Ovary (tissue), 9 donors: ENCODE results near the gene PIGS. TPM values are rescaled to one million over a fixed set of nuclear protein-coding genes. Genes with fewer than 3 reads are reported as not detected.
"Not testable (repeated sequence)": the region's sequence is repeated elsewhere in the genome, so short reads cannot be mapped to it uniquely, and the experiment has no call there.

ENCODE experiments used
- DNase-seq, 5 donors: peaks; one replicate each; pipeline ENCODE4 v3.0.0-alpha.2; 2019 to 2020
- H3K27ac ChIP-seq, 2 donors: fragments of 200-600 bp; one replicate each; pipeline versions ENCODE4 v1.5.1 to v1.8.0; 2019 to 2022
- H3K27me3 ChIP-seq: fragments of 200-600 bp; one replicate; pipeline ENCODE4 v1.8.0; 2022
- H3K36me3 ChIP-seq: fragments of 200-600 bp; sonication (generic); one replicate; pipeline ENCODE4 v1.5.1; 2019
- H3K4me1 ChIP-seq: one replicate; pipeline ENCODE4 v1.8.1; 2013; ENCODE audit warnings: mild to moderate bottlenecking, moderate library complexity; ENCODE audit not compliant: insufficient read depth
- H3K4me3 ChIP-seq: fragments of 200-600 bp; sonication (generic); one replicate; pipeline ENCODE4 v1.5.1; 2017
- H3K9me3 ChIP-seq, 2 donors: fragments of 200-600 bp in 1 of 2; sonication (generic) in 1 of 2; one replicate each; pipeline versions ENCODE4 v1.5.1 to v1.8.1; 2013 to 2019; ENCODE audit warnings: mild to moderate bottlenecking in 1 of 2, moderate library complexity in 1 of 2
- CTCF ChIP-seq, 3 donors: fragments of 450-650 bp in 2 of 3; fragments of 200-600 bp in 1 of 3; IDR thresholded peaks; one replicate each; pipeline versions ENCODE4 v1.5.1 to v1.8.0; 2016 to 2022; ENCODE audit warnings: antibody characterized with exemption in 3 of 3, mild to moderate bottlenecking in 1 of 3
- EP300 ChIP-seq: sonication (generic); formaldehyde crosslinking; IDR thresholded peaks from one replicate; pipeline ENCODE4 v1.6.1; 2017; ENCODE audit warnings: antibody characterized with exemption
- POLR2A ChIP-seq: fragments of 450-650 bp; IDR thresholded peaks from one replicate; pipeline ENCODE4 v1.6.1; 2017; ENCODE audit warnings: antibody characterized with exemption, mild to moderate bottlenecking, moderate library complexity
- WGBS, 3 donors: extraction: QIAGEN DNeasy Blood & Tissue Kit in 1 of 3; methylation state at CpG; one replicate each; pipeline versions ENCODE4 v1.1.5 to v1.1.7; 2013 to 2017; 5-methylcytosine and 5-hydroxymethylcytosine counted together
- intact Hi-C, 4 donors: fragments of 100-400 bp; cut with DNase I; formaldehyde crosslinking; loops; one replicate each; pipeline versions ENCODE4 v1.11.0 to v1.15.1; 2022 to 2023
- polyA plus RNA-seq, 2 donors: library from polyadenylated mRNA; stranded (reverse); fragments of 200-250 nt in 1 of 2; fragments of 350-450 nt in 1 of 2; fragmentation: Illumina TruSeq in 1 of 2; extraction: RNeasy Lipid Tissue Mini Kit (QIAGEN cat#74804) in 1 of 2; gene quantifications; one replicate each; pipeline ENCODE4 v1.2.3, GENCODE V29; 2013 to 2014
- total RNA-seq, 7 donors: library from RNA; depleted of rRNA in 2 of 7; stranded (reverse); fragments of >200 nt in 2 of 7; fragmentation: NEBNext Ultra II Directional in 3 of 7; extraction: Animal tissue kit (Norgen Biotek cat#: 25700) in 3 of 7; gene quantifications; one replicate each; pipeline versions ENCODE4 v1.1.0 to v1.2.4, GENCODE V29; 2016 to 2023
- donor health status: DM: no; HTN: no; CAD: no; lungs with moderate emphysema.
- donor health status: DM: no; HTN: no; CAD: no.
- donor health status: Bipolar disorder and iron deficiency.
- donor health status: DM: yes; HTN: yes; CAD: no.
- donor health status: DM: no; HTN: no; CAD: no.
- donor health status: DM: yes; HTN: yes; CAD: no.

The PIGS gene
- total and polyA plus RNA-seq, 9 donors, result 16.1 to 64.8 (median 33.5) TPM

DNA sequence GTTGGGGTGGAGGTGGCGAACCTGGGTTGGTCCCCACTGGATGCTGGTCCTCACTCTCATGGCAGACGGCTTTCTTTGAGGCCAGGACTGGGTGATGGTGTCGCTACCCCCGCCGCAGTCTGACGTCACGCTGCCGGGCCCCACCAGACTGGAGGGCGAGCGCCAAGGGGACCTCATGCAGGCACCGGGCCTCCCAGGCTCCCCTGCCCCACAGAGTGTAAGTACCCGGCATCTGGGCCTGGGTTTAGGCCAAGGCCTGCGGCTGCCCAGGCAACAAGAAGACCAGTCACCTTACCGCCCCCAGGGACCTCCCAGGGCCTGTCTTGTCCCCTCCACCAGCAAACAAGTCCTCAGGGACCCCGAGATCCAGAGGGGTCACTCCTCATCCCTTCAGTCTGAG, 47.4 kb downstream of the PIGS start:
- no peaks in the 10 kb centered on the region for H3K4me1 ChIP-seq
- no peaks in the 10 kb centered on the region for H3K27me3 ChIP-seq
- no peak overlapping the region for H3K4me3 ChIP-seq
- no peaks in the 10 kb centered on the region for H3K9me3 ChIP-seq
- intact Hi-C loops, result no loop called here
- WGBS, 3 donors, result 81 to 84% (median 81%) methylated on average over 10 to 15 of the region's 15 CpGs
- H3K36me3 ChIP-seq, result no peaks in the 10 kb centered on the region
- no peak for TF ChIP-seq CTCF (IDR thresholded peaks at IDR 0.05)
- TF ChIP-seq POLR2A, result no peak
- no peak for TF ChIP-seq EP300
- DNase-seq, result no peak
- no peak overlapping the region for H3K27ac ChIP-seq

DNA sequence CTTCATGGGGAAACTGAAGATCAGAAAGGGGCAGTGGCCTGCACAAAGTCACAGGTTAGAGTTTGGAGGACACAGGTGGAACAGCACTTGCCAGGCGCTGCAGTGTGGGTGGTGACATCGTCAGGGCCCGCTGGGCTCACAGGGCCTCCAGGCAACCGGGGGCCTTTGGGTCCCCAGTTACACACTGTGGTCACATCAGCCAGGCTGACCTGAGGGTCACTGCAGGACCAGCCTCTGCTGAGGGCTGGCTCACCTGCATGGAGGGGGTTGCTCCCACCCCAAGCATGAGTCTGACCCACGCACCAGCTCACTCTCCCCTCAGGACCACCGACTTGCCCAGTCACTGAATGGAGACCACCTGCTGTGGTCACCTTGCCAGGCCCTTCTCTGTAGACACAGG, 48.1 kb downstream of the PIGS start:
- H3K36me3 ChIP-seq, result no peaks in the 10 kb centered on the region
- intact Hi-C loops, result no loop called here
- no peaks in the 10 kb centered on the region for H3K9me3 ChIP-seq
- no peaks in the 10 kb centered on the region for H3K27me3 ChIP-seq
- H3K4me1 ChIP-seq, result no peaks in the 10 kb centered on the region
- DNase-seq, result no peak
- WGBS, 3 donors, result 81 to 86% (median 82%) methylated on average over 6 of the region's 6 CpGs
- no peak overlapping the region for H3K4me3 ChIP-seq
- no peak overlapping the region for H3K27ac ChIP-seq
- no peak for TF ChIP-seq POLR2A
- no peak for TF ChIP-seq EP300
- no peak for TF ChIP-seq CTCF (IDR thresholded peaks at IDR 0.05)

GRCh38 chr17:28522281-28522680, 49.0 kb downstream of the PIGS start:
- H3K4me3 ChIP-seq, DNase-seq, H3K9me3 ChIP-seq, H3K27ac ChIP-seq, H3K4me1 ChIP-seq, H3K27me3 ChIP-seq, intact Hi-C loops, H3K36me3 ChIP-seq: not testable (repeated sequence)
- WGBS, 3 donors, result 88 to 92% (median 91%) methylated on average over 4 of the region's 4 CpGs

GRCh38 chr17:28521311-28522085, 49.8 kb downstream of the PIGS start:
- intact Hi-C loops, result no loop called here
- DNase-seq, result no peak
- Histone ChIP-seq H3K36me3 (no peaks in the 10 kb centered on the region), H3K27ac (no peak overlapping the region), H3K9me3 (no peaks in the 10 kb centered on the region), H3K4me1 (no peaks in the 10 kb centered on the region), H3K4me3 (no peak overlapping the region), H3K27me3 (no peaks in the 10 kb centered on the region)
- 36 to 53% (median 52%) methylated on average over 21 of the region's 21 CpGs for WGBS, 3 donors
- TF ChIP-seq EP300, result no peak
- no peak for TF ChIP-seq CTCF (IDR thresholded peaks at IDR 0.05)
- no peak for TF ChIP-seq POLR2A

GRCh38 chr17:28520687-28521086, 50.6 kb downstream of the PIGS start:
- intact Hi-C loops, result no loop called here
- 64 to 80% (median 76%) methylated on average over 6 of the region's 6 CpGs for WGBS, 3 donors
- Histone ChIP-seq H3K27me3 (no peaks in the 10 kb centered on the region), H3K9me3 (no peaks in the 10 kb centered on the region), H3K36me3 (no peaks in the 10 kb centered on the region), H3K4me3 (no peak overlapping the region), H3K4me1 (no peaks in the 10 kb centered on the region), H3K27ac (no peak overlapping the region)
- no peak for DNase-seq
- no peak for TF ChIP-seq EP300
- no peak for TF ChIP-seq POLR2A
- TF ChIP-seq CTCF (IDR thresholded peaks at IDR 0.05), result no peak
